ENCODE results near the gene LRRC8A. TPM values are rescaled to one million over a fixed set of nuclear protein-coding genes. Genes with fewer than 3 reads are reported as not detected.

LRRC8A gene
- total and polyA plus RNA-seq, 2 of the 13 experiments (the other 11 are each of a cell fraction or from before 2014, with no cell fraction given): 16.1 to 40.6 TPM

DNA sequence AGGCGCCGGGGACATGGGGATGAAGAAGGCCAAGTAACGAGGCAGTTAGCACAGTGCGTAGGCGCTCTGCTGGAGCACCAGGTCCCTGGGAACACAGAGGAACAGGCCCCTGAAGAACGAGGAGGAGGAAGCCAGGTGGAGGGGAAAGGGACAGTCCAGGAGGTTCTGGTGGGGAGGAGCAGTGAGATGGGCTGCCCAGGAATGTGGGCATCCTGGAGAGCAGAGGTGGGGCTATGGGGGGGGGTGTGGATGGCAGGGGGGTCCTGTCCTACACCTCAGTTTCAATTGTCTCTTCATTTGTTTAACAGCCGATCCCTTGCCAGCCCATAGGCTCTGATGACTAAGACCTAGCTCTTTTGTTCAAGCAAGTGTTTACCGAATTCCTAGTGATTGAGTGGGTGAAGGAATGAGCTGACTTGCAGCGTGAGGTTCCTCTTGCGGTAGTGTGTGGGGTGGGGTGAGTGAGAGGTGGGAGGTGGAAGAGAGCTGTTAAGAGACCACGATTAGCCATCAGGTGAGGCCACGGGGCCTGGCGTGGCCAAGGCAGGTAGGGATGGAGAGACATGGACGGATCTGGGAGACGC, 30.4 kb downstream of the LRRC8A start (continued):
- TF ChIP-seq EP300 (IDR thresholded peaks at IDR 0.05; ENCODE audit: low read depth in 2 of 2, low read length in 2 of 2) (peak in 1 of 2 experiments; percentile 35; a peak in 1 of 4 replicates), EP300 (CRISPR knock-in tag; IDR thresholded peaks at IDR 0.05; ENCODE audit: borderline replicate concordance) (peak; percentile 40; the same call in 1 of the 2 replicates), GFI1 (CRISPR knock-in tag; IDR thresholded peaks at IDR 0.05; ENCODE audit: borderline replicate concordance) (no peak), ZNF224 (CRISPR knock-in tag; IDR thresholded peaks at IDR 0.05) (no peak), SOX13 (IDR thresholded peaks at IDR 0.05) (peak; percentile 86), SOX13 (CRISPR knock-in tag; conservative IDR thresholded peaks at IDR 0.05 in 1 of 2, IDR thresholded peaks at IDR 0.05 in 1 of 2) (peak in 1 of 2 experiments; percentile 95; a peak in 2 of 4 replicates), IKZF5 (CRISPR knock-in tag; IDR thresholded peaks at IDR 0.05) (peak; percentile 23; the same call in 1 of the 2 replicates), YEATS4 (CRISPR knock-in tag; IDR thresholded peaks at IDR 0.05; ENCODE audit: borderline replicate concordance) (0 out of 2 replicates have a peak, but pooled peaks have one; percentile 11), ZBTB38 (CRISPR knock-in tag; IDR thresholded peaks at IDR 0.05) (peak; percentile 47), SUZ12 (IDR thresholded peaks at IDR 0.05; ENCODE audit: low read depth, low read length) (no peak), ZNF792 (CRISPR knock-in tag; IDR thresholded peaks at IDR 0.05) (peak; percentile 56; the same call in 1 of the 2 replicates), BCL6 (CRISPR knock-in tag; IDR thresholded peaks at IDR 0.05) (0 out of 2 replicates have a peak, but pooled peaks have one; percentile 11), CHD2 (IDR thresholded peaks at IDR 0.05; ENCODE audit: low read depth, low read length) (no peak), GATAD2A (CRISPR knock-in tag; IDR thresholded peaks at IDR 0.05) (peak; percentile 69), CREBL2 (CRISPR knock-in tag; IDR thresholded peaks at IDR 0.05; ENCODE audit: borderline replicate concordance) (no peak), ZBTB3 (CRISPR knock-in tag; IDR thresholded peaks at IDR 0.05; ENCODE audit: borderline replicate concordance, low read depth) (no peak), JUN (CRISPR knock-in tag; IDR thresholded peaks at IDR 0.05) (peak; percentile 23; the same call in 1 of the 2 replicates), NCOA2 (CRISPR knock-in tag; IDR thresholded peaks at IDR 0.05) (peak; percentile 29; the same call in 1 of the 2 replicates), JUNB (CRISPR knock-in tag; IDR thresholded peaks at IDR 0.05; ENCODE audit: borderline replicate concordance) (peak; percentile 36; the same call in 1 of the 2 replicates)
- TF ChIP-seq, protein P1, sequence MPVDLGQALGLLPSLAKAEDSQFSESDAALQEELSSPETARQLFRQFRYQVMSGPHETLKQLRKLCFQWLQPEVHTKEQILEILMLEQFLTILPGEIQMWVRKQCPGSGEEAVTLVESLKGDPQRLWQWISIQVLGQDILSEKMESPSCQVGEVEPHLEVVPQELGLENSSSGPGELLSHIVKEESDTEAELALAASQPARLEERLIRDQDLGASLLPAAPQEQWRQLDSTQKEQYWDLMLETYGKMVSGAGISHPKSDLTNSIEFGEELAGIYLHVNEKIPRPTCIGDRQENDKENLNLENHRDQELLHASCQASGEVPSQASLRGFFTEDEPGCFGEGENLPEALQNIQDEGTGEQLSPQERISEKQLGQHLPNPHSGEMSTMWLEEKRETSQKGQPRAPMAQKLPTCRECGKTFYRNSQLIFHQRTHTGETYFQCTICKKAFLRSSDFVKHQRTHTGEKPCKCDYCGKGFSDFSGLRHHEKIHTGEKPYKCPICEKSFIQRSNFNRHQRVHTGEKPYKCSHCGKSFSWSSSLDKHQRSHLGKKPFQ (CRISPR knock-in tag; IDR thresholded peaks at IDR 0.05; ENCODE audit: insufficient replicate concordance): no peak
- TF ChIP-seq, protein P2, sequence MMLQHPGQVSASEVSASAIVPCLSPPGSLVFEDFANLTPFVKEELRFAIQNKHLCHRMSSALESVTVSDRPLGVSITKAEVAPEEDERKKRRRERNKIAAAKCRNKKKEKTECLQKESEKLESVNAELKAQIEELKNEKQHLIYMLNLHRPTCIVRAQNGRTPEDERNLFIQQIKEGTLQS (CRISPR knock-in tag; IDR thresholded peaks at IDR 0.05): peak; percentile 31; the same call in 1 of the 2 replicates
- TF ChIP-seq, protein P3, sequence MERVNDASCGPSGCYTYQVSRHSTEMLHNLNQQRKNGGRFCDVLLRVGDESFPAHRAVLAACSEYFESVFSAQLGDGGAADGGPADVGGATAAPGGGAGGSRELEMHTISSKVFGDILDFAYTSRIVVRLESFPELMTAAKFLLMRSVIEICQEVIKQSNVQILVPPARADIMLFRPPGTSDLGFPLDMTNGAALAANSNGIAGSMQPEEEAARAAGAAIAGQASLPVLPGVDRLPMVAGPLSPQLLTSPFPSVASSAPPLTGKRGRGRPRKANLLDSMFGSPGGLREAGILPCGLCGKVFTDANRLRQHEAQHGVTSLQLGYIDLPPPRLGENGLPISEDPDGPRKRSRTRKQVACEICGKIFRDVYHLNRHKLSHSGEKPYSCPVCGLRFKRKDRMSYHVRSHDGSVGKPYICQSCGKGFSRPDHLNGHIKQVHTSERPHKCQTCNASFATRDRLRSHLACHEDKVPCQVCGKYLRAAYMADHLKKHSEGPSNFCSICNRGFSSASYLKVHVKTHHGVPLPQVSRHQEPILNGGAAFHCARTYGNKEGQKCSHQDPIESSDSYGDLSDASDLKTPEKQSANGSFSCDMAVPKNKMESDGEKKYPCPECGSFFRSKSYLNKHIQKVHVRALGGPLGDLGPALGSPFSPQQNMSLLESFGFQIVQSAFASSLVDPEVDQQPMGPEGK (CRISPR knock-in tag; IDR thresholded peaks at IDR 0.05): peak; percentile 44; the same call in 1 of the 2 replicates
- TF ChIP-seq, protein P4, sequence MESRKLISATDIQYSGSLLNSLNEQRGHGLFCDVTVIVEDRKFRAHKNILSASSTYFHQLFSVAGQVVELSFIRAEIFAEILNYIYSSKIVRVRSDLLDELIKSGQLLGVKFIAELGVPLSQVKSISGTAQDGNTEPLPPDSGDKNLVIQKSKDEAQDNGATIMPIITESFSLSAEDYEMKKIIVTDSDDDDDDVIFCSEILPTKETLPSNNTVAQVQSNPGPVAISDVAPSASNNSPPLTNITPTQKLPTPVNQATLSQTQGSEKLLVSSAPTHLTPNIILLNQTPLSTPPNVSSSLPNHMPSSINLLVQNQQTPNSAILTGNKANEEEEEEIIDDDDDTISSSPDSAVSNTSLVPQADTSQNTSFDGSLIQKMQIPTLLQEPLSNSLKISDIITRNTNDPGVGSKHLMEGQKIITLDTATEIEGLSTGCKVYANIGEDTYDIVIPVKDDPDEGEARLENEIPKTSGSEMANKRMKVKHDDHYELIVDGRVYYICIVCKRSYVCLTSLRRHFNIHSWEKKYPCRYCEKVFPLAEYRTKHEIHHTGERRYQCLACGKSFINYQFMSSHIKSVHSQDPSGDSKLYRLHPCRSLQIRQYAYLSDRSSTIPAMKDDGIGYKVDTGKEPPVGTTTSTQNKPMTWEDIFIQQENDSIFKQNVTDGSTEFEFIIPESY (CRISPR knock-in tag; IDR thresholded peaks at IDR 0.05): peak; percentile 90
